IgD-negative memory B cell (primary cell): ENCODE data around the gene RBPJL. TPM values are rescaled to one million over a fixed set of nuclear protein-coding genes. Genes with fewer than 3 reads are reported as not detected.
"Not testable (repeated sequence)": the region's sequence is repeated elsewhere in the genome, so short reads cannot be mapped to it uniquely, and the experiment has no call there.

ENCODE experiments used
- H3K27ac Mint-ChIP-seq, 3 donors: one replicate each; pipeline ENCODE4 v1.8.0; 2020 to 2022; ENCODE audit warnings: mild to moderate bottlenecking in 3 of 3, mixed read lengths in 3 of 3, moderate library complexity in 1 of 3
- H3K27me3 Mint-ChIP-seq: one replicate; pipeline ENCODE4 v1.8.0; 2021; ENCODE audit warnings: mixed read lengths
- H3K36me3 Mint-ChIP-seq: one replicate; pipeline ENCODE4 v1.8.0; 2020; ENCODE audit warnings: mild to moderate bottlenecking, mixed read lengths
- H3K4me1 Mint-ChIP-seq, 3 donors: one replicate each; pipeline ENCODE4 v1.8.0; 2020 to 2022; ENCODE audit warnings: mixed read lengths in 3 of 3, mild to moderate bottlenecking in 1 of 3
- H3K4me3 Mint-ChIP-seq, 4 donors: one replicate each; pipeline ENCODE4 v1.8.0; 2020 to 2022; ENCODE audit warnings: mild to moderate bottlenecking in 4 of 4, mixed read lengths in 4 of 4, moderate library complexity in 3 of 4
- H3K9me3 Mint-ChIP-seq, 3 donors: one replicate each; pipeline ENCODE4 v1.8.0; 2020 to 2021; ENCODE audit warnings: mixed read lengths in 3 of 3, mild to moderate bottlenecking in 1 of 3
- polyA plus RNA-seq: library from polyadenylated mRNA; unstranded; fragments of 300-500 nt; fragmentation: Illumina TruSeq; gene quantifications from one replicate; pipeline ENCODE4 v1.2.3, GENCODE V29; 2021

The RBPJL gene
- polyA plus RNA-seq, 1 donor from 2014 or later = not detected

DNA sequence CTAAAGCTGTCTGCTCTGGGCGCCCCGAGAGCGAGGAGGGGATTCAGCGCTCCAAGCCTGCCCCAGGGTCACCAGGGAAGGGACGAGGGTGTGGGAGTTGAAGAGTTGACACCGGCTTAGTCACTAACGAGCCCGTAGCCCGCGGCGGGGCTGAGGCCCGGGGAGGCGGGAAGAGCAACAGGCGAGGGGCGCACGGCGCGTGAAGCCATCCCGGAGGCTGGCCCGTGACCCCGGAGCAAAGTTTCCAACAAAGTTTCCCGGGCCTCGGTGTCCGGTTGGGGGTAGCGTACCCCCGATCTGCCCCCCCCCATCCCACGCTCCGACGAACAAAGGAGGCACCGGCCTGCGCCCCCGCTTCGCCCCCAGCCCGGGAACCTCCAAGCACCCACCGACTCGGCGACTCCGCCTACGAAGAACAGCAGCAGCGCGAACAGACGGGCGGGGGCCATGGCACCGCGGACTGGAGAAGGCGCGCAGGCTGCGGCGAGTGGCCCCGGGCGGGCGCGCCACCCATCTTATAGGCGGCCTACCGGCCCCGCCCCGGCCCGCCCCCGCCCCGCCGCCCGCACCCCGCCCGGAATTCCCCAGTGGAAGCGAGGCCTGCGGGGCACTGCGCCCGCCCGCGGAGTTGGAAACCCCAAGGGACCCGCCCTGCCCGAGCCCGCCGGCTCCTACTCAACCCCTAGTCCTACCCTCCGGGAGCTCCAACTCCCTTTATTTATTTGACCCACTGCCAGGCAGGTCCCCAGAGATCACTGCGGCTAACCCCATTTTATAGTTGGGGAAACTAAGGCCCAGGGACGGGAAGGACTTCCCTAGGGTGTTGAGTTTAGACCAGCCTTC lies 41.5 kb downstream of the RBPJL start, which contains the start of gene SDC4:
Gene SDC4 (minus strand): TSS at position 489 of the 843 bp plus-strand sequence. CDS start 40 bp downstream, at position 449.
- Mint-ChIP-seq H3K9me3 (no peaks in the 10 kb centered on the region), H3K4me3 (peak within 1 kb of the TSS in 3 of 4 donors; percentile 71 to 82 (median 75)), H3K27me3 (peaks cover 16% of the 10 kb centered on the region), H3K36me3 (no peaks in the 10 kb centered on the region), H3K4me1 (peaks cover 0 to 5% (median 5%) of the 10 kb centered on the region in 3 donors), H3K27ac (no peak within 1 kb of the TSS)

DNA sequence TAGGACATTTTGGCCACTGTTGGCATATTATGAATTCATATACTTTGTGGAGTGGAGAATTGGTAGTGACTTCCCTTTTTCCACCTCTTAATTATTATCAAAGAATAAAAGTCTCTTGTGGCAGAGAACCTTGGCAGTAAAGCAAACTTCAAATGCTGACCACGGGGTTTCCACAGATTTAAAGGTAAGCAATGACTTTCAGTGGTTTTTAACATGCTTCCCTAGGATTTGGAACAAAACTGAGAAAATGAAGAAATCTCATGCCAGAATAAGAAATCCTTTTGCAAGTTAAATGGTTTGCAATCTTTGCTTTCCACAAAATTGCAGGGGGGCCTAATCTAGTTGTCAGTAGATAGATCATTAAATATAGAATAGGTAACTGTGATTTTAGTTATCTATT lies 43.6 kb downstream of the RBPJL start:
- no peak overlapping the region for H3K27ac Mint-ChIP-seq
- no peaks in the 10 kb centered on the region for H3K9me3 Mint-ChIP-seq
- H3K4me1 Mint-ChIP-seq = peaks cover 0 to 5% (median under 1%) of the 10 kb centered on the region in 3 donors
- no peaks in the 10 kb centered on the region for H3K36me3 Mint-ChIP-seq
- H3K4me3 Mint-ChIP-seq = peak overlapping the region in 1 of 4 donors; percentile 17
- peaks cover 14% of the 10 kb centered on the region for H3K27me3 Mint-ChIP-seq

DNA sequence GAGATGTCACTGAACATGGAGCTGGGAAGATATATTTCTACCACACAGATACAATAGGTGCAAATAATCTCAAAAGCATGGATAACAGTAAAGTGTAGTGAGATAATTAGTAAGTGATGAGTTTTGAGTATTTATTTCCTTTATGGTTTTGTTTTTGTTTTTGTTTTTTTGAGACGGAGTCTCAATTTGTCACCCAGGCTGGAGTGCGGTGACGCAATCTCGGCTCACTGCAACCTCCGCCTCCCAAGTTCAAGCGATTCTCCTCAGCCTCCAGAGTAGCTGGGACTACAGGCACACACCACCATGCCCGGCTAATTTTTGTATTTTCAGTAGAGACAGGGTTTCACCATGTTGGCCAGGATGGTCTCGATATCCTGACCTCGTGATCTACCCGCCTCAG lies 44.2 kb downstream of the RBPJL start:
- peaks cover 14% of the 10 kb centered on the region for H3K27me3 Mint-ChIP-seq
- not testable (repeated sequence) for H3K27ac Mint-ChIP-seq, H3K4me1 Mint-ChIP-seq, H3K9me3 Mint-ChIP-seq, H3K4me3 Mint-ChIP-seq, H3K36me3 Mint-ChIP-seq

DNA sequence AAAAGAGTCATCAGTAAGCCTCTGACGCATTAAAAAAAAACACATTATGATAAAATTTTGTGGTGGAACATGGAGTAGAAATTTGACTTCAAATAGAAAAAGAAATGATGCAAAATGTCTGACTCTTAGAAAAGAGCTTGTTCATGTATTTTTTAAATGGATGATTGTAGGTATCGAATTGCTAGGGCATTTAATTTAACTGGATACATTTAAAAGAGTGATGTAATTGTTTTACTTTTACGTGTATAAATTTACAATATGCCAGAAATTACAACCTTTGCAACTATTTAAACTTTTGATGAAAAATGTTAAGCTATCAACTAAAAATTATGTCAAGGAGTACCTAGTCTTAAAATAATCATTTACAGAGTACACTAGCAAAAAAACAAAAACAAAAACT lies 46.1 kb downstream of the RBPJL start:
- Mint-ChIP-seq H3K27me3 (peaks cover 2% of the 10 kb centered on the region), H3K27ac (no peak overlapping the region), H3K4me1 (no peaks in the 10 kb centered on the region), H3K4me3 (no peak overlapping the region), H3K36me3 (no peaks in the 10 kb centered on the region), H3K9me3 (no peaks in the 10 kb centered on the region)

DNA sequence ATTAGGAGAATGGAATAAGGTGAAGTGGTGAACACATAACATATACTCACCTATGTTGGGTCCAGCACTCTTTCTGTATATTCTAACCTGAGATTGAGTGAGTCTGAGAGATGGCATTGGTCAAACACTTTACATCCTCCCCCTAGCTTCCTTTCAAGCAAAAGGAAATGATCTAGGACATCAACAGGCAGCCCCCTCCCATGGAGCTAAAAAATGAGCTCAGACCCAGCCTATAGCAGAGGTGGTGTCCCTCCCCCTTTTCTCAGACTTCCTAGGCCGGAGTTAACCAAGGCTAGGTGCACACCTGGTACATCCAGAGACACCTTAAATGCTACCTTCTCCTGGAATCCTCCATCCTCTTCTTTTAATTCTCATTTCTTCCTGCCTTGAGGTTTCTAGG lies 47.1 kb downstream of the RBPJL start:
- Mint-ChIP-seq H3K27me3 (no peaks in the 10 kb centered on the region), H3K27ac (peak overlapping the region in 1 of 3 donors; percentile 14), H3K4me1 (no peaks in the 10 kb centered on the region)

DNA sequence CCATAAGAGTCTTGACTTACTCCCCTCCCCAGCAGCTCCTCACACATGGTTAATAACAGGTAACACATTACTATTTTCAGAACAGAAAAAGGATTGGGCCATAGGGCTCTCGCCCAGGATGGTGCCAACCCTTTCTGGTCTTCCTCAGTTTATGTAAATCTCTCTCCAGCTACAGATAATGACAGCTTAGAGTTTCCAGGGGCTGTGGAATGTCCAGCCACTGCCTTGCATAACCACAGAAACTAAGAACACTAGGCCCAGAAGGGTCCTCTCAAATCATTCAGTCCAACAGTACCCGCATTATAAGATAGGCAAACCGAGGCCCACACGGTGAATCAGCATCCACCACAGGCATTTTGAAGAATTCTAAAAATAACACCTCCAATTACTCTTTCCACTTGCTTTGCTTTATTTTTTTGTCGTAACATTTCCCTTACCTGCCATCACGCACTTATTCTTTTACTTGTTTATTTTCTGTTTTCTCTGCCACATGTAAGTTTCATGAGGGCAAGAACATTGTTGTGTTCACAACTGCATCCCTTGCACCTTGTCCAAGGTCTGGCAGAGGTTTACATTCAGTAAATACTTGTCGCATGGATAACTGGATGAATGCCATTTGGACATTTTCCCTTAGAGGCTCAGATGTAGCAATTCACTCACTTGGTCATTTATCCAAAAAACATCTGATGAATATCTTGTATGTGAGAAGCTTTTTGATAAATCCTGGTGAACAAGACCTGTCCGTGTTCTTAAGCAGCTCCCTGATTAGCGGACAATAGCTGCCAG lies 48.0 kb downstream of the RBPJL start:
- Mint-ChIP-seq H3K9me3 (no peaks in the 10 kb centered on the region), H3K36me3 (no peaks in the 10 kb centered on the region), H3K27me3 (no peaks in the 10 kb centered on the region), H3K4me1 (no peaks in the 10 kb centered on the region), H3K27ac (no peak overlapping the region), H3K4me3 (no peak overlapping the region)

More for the DNA sequence above, 47.1 kb downstream of the RBPJL start:
- H3K36me3 Mint-ChIP-seq = no peaks in the 10 kb centered on the region
- H3K9me3 Mint-ChIP-seq = no peaks in the 10 kb centered on the region
- no peak overlapping the region for H3K4me3 Mint-ChIP-seq

DNA sequence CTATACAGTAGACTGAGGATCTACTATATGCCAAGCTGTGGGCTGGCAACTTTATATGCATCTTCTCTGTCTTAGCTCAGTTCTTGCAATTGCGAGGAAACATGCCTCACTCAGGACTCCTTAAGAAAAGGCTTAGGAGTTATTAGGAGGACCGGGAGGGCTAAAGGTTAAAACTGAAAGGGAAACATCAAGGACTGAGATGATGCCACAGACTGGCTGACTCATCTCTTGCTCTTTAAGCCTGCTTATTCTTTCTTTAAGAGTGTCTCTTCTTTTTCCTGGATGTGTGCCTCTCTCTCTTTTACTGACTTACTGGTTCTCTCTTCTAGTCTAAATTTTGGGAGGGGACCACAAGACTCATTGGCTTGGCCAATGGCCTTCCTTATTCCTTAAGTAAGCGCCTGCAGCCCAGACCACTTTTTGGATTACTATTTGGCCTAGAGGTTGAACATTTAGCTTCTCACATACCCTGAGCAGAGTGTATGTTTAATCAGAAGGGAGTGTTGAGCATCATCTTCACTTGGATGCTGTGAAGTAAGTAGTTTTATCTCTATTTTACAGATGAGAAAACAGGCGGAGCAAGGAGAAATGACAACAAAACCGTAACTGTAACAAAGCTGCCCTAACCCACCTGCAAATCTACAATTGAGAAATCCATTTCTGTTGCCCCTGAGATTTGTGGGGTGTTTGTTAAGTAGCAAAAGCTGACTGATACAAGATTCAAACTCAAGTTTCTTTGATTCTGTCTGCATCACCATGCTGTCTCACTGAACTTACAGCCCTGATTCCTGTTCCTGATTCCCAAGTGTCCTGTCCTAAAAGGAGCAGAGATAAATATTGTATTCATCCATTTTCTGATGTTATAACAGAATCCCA lies 48.8 kb downstream of the RBPJL start:
- no peaks in the 10 kb centered on the region for H3K4me1 Mint-ChIP-seq
- H3K27me3 Mint-ChIP-seq = no peaks in the 10 kb centered on the region
- H3K27ac Mint-ChIP-seq = no peak overlapping the region
- no peaks in the 10 kb centered on the region for H3K9me3 Mint-ChIP-seq
- H3K36me3 Mint-ChIP-seq = no peaks in the 10 kb centered on the region
- H3K4me3 Mint-ChIP-seq = no peak overlapping the region

DNA sequence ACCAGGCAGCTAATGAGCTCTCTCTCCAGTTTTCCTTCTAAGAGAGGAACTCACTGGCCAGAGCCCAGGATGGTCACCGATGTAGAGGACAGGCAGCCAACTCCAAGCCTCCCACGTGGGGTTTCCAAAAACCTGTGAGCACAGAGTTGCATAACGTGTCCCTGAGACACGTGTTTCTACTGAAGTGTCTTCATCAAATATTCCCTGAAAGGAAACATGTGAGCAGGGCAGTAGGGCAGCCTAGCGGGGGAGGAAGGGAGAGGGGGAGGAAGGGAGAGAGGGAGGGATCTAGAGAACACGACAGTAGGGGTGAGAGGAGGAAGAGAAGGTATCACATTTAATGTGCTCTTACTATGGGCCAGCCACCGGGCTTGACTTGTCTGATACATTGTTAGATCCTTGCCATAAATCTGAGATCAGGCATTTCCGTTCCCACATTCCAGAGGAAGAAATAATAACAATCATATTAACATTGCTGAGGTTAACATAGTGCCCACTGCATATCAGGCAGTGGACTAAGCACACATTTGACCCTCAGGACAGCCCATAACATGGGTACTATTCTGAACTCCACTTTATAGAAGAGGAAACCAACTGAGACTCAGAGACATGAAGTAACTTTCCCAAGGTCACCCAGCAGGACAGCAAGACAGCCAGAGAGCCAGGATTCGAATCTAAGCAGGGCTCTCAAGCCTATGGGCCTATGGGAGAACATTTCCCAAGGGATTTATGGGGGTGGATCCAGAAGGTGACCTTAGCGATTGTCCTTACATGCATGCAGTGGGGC lies 51.8 kb downstream of the RBPJL start:
- peaks cover 5 to 9% (median 6%) of the 10 kb centered on the region in 3 donors for H3K4me1 Mint-ChIP-seq
- no peaks in the 10 kb centered on the region for H3K36me3 Mint-ChIP-seq
- no peak overlapping the region for H3K4me3 Mint-ChIP-seq
- no peaks in the 10 kb centered on the region for H3K9me3 Mint-ChIP-seq
- no peak overlapping the region for H3K27ac Mint-ChIP-seq
- H3K27me3 Mint-ChIP-seq = peaks cover 4% of the 10 kb centered on the region

DNA sequence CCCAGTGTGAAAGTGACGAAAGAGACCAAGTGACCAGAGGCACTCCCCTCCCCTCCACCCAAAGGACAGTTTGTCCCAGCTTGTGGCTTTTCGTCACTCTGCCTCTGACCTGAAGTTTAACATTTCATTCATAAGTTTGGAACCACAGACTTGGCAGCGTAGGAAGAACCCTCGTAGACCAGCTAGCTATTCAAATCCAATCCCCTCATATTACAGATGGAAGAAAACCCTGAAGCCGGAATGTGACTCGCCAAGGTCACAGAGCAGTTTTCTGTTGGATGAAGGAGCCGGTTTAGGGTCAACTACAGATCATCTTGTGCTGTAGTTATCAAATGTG lies 52.4 kb downstream of the RBPJL start:
- H3K9me3 Mint-ChIP-seq = no peaks in the 10 kb centered on the region
- H3K36me3 Mint-ChIP-seq = no peaks in the 10 kb centered on the region
- H3K4me3 Mint-ChIP-seq = no peak overlapping the region
- peaks cover 8 to 14% (median 11%) of the 10 kb centered on the region in 3 donors for H3K4me1 Mint-ChIP-seq
- H3K27ac Mint-ChIP-seq = no peak overlapping the region
- peaks cover 4% of the 10 kb centered on the region for H3K27me3 Mint-ChIP-seq

DNA sequence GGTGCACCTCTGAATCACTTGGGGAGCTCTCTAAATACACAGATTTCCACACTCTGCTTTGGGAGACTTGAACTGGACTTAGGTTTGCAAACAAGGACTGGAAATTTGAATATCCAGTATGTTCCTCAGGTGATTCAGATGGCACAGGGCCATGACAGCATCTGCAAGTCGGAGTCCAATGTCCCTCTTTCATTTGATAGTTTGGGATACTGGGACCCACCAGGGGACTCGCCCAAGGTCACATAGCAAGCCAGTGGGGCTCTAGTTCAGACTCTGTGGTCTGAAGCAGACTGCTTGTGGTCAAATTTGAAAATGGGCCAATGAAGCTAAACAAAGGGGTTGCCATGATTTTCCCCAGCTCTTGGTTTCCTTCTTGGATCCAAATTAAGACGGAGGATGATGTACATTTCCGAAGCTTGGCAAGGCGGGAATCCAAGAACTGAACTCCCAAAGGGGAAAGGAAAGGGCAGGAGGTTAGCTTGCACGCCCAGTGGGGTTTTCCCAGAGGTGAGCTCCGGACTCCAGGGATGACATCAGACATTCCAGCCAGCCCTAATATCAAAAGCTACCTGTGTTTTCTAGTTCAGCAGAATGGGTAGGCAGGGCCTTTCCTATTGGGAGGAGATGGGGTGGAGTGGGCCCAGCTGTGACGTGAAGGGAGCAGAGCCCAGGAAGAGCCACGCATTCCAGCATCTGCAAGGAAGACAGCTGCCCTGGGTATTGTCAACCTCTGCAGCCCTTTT lies 52.9 kb downstream of the RBPJL start:
- no peaks in the 10 kb centered on the region for H3K36me3 Mint-ChIP-seq

DNA sequence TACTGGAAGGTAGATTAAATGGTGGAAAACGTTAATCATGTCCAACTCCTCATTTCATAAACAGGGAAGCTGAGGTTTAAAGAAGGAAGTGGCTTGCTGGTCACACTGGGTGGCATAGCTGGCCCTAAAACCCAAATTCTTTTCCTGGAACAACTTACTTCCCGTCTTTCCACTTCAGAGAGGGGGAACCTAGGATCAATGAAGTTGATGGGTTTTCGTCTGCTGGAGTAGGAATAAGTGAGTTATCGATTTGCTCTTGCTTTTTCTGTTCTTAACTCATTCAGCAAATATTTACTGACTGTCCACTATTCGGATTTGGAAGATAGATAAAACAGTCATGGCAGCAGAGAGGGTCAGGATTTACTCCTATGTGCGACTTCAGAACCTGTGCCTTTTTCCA lies 55.2 kb downstream of the RBPJL start:
- Mint-ChIP-seq H3K36me3 (peaks cover under 1% of the 10 kb centered on the region), H3K27me3 (peaks cover 4% of the 10 kb centered on the region), H3K4me1 (peaks cover 13 to 31% (median 17%) of the 10 kb centered on the region in 3 donors), H3K4me3 (no peak overlapping the region), H3K27ac (no peak overlapping the region), H3K9me3 (no peaks in the 10 kb centered on the region)

More for the DNA sequence above, 52.9 kb downstream of the RBPJL start:
- H3K4me1 Mint-ChIP-seq = peaks cover 10 to 16% (median 13%) of the 10 kb centered on the region in 3 donors
- peaks cover 4% of the 10 kb centered on the region for H3K27me3 Mint-ChIP-seq
- no peak overlapping the region for H3K4me3 Mint-ChIP-seq
- no peaks in the 10 kb centered on the region for H3K9me3 Mint-ChIP-seq
- no peak overlapping the region for H3K27ac Mint-ChIP-seq

DNA sequence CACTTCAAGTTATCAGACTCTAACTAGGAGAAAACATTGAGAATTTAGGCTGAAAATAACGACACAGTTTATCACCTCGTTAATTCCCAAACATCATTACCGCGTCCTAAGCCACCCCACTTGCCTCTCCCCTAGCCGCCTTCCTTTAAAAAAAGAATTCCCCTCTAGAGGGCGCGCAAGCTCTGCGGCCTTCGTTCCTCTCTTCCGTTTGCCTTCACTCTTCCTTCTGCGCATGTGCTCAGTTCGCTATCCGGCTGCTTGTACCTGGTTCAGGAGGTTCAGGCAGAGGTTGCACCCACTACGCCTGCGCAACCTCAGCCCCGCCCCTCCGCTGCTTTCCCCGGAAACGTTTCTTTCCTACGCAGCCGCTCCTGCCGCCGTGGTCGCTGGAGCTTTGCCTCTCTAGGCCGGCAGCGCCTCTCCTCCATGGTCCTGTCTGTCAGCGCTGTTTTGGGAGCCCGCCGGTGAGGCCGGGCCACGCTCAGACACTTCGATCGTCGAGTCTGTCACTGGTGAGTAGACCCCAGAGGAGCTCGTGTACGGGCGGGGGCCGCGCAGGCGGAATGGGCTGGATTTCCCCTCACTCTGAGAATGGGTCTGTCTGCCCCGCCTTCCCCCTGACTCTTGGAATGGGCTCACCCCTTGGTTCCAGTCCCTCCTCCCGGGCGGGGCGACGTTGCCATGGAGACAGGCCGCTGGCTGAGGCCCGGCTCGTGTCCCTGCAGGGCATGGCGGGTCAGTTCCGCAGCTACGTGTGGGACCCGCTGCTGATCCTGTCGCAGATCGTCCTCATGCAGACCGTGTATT lies 56.4 kb downstream of the RBPJL start, which contains the start of gene SYS1:
Gene SYS1 (plus strand): TSS at position 353 of the 807 bp plus-strand sequence. CDS start 376 bp downstream, at position 729.
- Mint-ChIP-seq H3K4me1 (peaks cover 15 to 42% (median 27%) of the 10 kb centered on the region in 3 donors), H3K36me3 (peaks cover 3% of the 10 kb centered on the region)

More for the DNA sequence above, 56.4 kb downstream of the RBPJL start, which contains the start of gene SYS1:
- no peaks in the 10 kb centered on the region for H3K9me3 Mint-ChIP-seq
- H3K27me3 Mint-ChIP-seq = peaks cover 6% of the 10 kb centered on the region
- H3K4me3 Mint-ChIP-seq = peak within 1 kb of the TSS; percentile 88 to 99 (median 98)
- H3K27ac Mint-ChIP-seq = peak within 1 kb of the TSS; percentile 88 to 100 (median 95)
